Measurements from ENCODE around the gene ITPK1. TPM values are rescaled to one million over a fixed set of nuclear protein-coding genes. Genes with fewer than 3 reads are reported as not detected.

ITPK1 gene
- total and polyA plus RNA-seq, 8 donors: 17.8 to 46.3 (median 28.9) TPM

- no peak for DNase-seq
- intact Hi-C loops (cut with DNase I; ENCODE audit: low total_unique reads): no loop called here
- 84 to 89% (median 86%) methylated on average over 10 to 11 of the region's 11 CpGs for WGBS, 5 donors
- no peak overlapping the region for H3K4me3 ChIP-seq
- no peak overlapping the region for H3K27ac ChIP-seq
- no peaks in the 10 kb centered on the region for H3K27me3 ChIP-seq
- H3K9me3 ChIP-seq: no peaks in the 10 kb centered on the region
- TF ChIP-seq POLR2A (IDR thresholded peaks at IDR 0.05) (no peak), CTCF (IDR thresholded peaks at IDR 0.05) (no peak), EP300 (IDR thresholded peaks at IDR 0.05) (no peak), POLR2AphosphoS5 (IDR thresholded peaks at IDR 0.05) (no peak)
- no peaks in the 10 kb centered on the region for H3K4me1 ChIP-seq
- H3K36me3 ChIP-seq: peaks cover 0 to 53% (median 46%) of the 10 kb centered on the region in 4 donors
Observed at GRCh38 chr14:92936085-92936484, 179.6 kb downstream of the ITPK1 start.

- Histone ChIP-seq H3K9me3 (no peaks in the 10 kb centered on the region), H3K27ac (no peak overlapping the region), H3K4me3 (no peak overlapping the region), H3K27me3 (no peaks in the 10 kb centered on the region), H3K4me1 (no peaks in the 10 kb centered on the region), H3K36me3 (peaks cover 0 to 47% (median 40%) of the 10 kb centered on the region in 4 donors)
- TF ChIP-seq CTCF (IDR thresholded peaks at IDR 0.05): no peak
- TF ChIP-seq POLR2A (IDR thresholded peaks at IDR 0.05): no peak
- TF ChIP-seq EP300 (IDR thresholded peaks at IDR 0.05): no peak
- no peak for TF ChIP-seq POLR2AphosphoS5 (IDR thresholded peaks at IDR 0.05)
- WGBS, 5 donors: 88 to 95% (median 91%) methylated on average over 11 of the region's 11 CpGs
- intact Hi-C loops (cut with DNase I; ENCODE audit: low total_unique reads): no loop called here
- no peak for DNase-seq
Observed at GRCh38 chr14:92935446-92935845, 180.3 kb downstream of the ITPK1 start.

- no peaks in the 10 kb centered on the region for H3K27me3 ChIP-seq
- no peaks in the 10 kb centered on the region for H3K9me3 ChIP-seq
- intact Hi-C loops (cut with DNase I; ENCODE audit: low total_unique reads): no loop called here
- no peak overlapping the region for H3K4me3 ChIP-seq
- H3K27ac ChIP-seq: no peak overlapping the region
- no peak for TF ChIP-seq POLR2A (IDR thresholded peaks at IDR 0.05)
- no peak for TF ChIP-seq POLR2AphosphoS5 (IDR thresholded peaks at IDR 0.05)
- no peak for TF ChIP-seq CTCF (IDR thresholded peaks at IDR 0.05)
- no peak for TF ChIP-seq EP300 (IDR thresholded peaks at IDR 0.05)
- DNase-seq: no peak
- 77 to 88% (median 84%) methylated on average over 11 to 19 of the region's 19 CpGs for WGBS, 5 donors
- no peaks in the 10 kb centered on the region for H3K4me1 ChIP-seq
- H3K36me3 ChIP-seq: peaks cover 0 to 40% (median 33%) of the 10 kb centered on the region in 4 donors
Observed at GRCh38 chr14:92934196-92935085, 181.3 kb downstream of the ITPK1 start.

DNA sequence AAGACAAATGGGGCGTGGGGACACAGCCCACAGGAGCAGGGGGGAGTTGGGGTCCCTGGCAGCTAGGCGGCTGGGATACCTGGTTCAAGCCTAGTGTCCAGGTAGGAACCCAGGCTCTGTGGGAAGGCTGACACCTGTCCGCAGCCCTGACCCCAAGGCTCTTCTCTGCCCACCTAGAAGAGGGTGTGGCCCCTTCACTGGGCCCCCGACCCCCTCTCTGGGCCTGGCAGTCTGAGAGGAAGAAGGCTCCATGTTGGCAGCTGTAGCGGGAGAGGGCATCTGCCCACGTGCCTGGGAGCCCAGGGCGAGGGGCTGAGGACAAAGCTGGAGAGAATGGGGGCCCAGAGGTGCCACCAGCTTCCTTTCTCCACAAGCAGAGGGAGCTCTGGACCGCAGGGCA is 182.2 kb downstream of the ITPK1 start:
- no peak for DNase-seq
- H3K4me1 ChIP-seq: no peaks in the 10 kb centered on the region
- intact Hi-C loops (cut with DNase I; ENCODE audit: low total_unique reads): no loop called here
- peaks cover 0 to 31% (median 25%) of the 10 kb centered on the region in 4 donors for H3K36me3 ChIP-seq
- no peaks in the 10 kb centered on the region for H3K27me3 ChIP-seq
- WGBS, 5 donors: 77 to 90% (median 84%) methylated on average over 5 to 8 of the region's 8 CpGs
- H3K27ac ChIP-seq: no peak overlapping the region
- no peak overlapping the region for H3K4me3 ChIP-seq
- H3K9me3 ChIP-seq: no peaks in the 10 kb centered on the region
- TF ChIP-seq POLR2AphosphoS5 (IDR thresholded peaks at IDR 0.05): no peak
- TF ChIP-seq CTCF (IDR thresholded peaks at IDR 0.05): no peak
- no peak for TF ChIP-seq POLR2A (IDR thresholded peaks at IDR 0.05)
- TF ChIP-seq EP300 (IDR thresholded peaks at IDR 0.05): no peak

All from stomach (tissue), 9 donors.